ENCODE results near the gene ATP5F1B.

ATP5F1B gene

GRCh38 chr12:56687223-56688128 lies 41.7 kb upstream of the ATP5F1B start:
- no peak for TF ChIP-seq CTCF (IDR thresholded peaks at IDR 0.05)
- peak overlapping the region; percentile 87 for H3K4me3 ChIP-seq (ENCODE audit: low read depth, low read length)
- H3K9ac ChIP-seq, result peak overlapping the region; percentile 85
- peak overlapping the region; percentile 97 for H3K27ac ChIP-seq
- H3K36me3 ChIP-seq (ENCODE audit: control insufficient read depth, insufficient read depth, low read length), result no peaks in the 10 kb centered on the region
- peak overlapping the region; percentile 86 for H3K4me2 ChIP-seq (ENCODE audit: low read length)
- H3K9me3 ChIP-seq (ENCODE audit: control insufficient read depth, low read length), result no peaks in the 10 kb centered on the region
- H3K4me1 ChIP-seq, result no peaks in the 10 kb centered on the region
- H2AFZ ChIP-seq, result peak overlapping the region; percentile 86
- peaks cover 27% of the 10 kb centered on the region for H3K79me2 ChIP-seq
- no peaks in the 10 kb centered on the region for H3K27me3 ChIP-seq (ENCODE audit: control insufficient read depth, insufficient read depth, low read length)

- no peak overlapping the region for H2AFZ ChIP-seq
- no peaks in the 10 kb centered on the region for H3K36me3 ChIP-seq (ENCODE audit: control insufficient read depth, insufficient read depth, low read length)
- peaks cover 51% of the 10 kb centered on the region for H3K79me2 ChIP-seq
- no peak overlapping the region for H3K27ac ChIP-seq
- H3K9me3 ChIP-seq (ENCODE audit: control insufficient read depth, low read length), result no peaks in the 10 kb centered on the region
- peak overlapping the region; percentile 63 for H3K4me2 ChIP-seq (ENCODE audit: low read length)
- H3K4me1 ChIP-seq, result no peaks in the 10 kb centered on the region
- no peak overlapping the region for H3K9ac ChIP-seq
- TF ChIP-seq CTCF (IDR thresholded peaks at IDR 0.05), result no peak
- H3K4me3 ChIP-seq (ENCODE audit: low read depth, low read length), result peak overlapping the region; percentile 39
- no peaks in the 10 kb centered on the region for H3K27me3 ChIP-seq (ENCODE audit: control insufficient read depth, insufficient read depth, low read length)
Measured at GRCh38 chr12:56684745-56685359, 39.1 kb upstream of the ATP5F1B start.

GRCh38 chr12:56682323-56682722 lies 36.5 kb upstream of the ATP5F1B start:
- Histone ChIP-seq H3K27ac (no peak overlapping the region), H3K4me3 (ENCODE audit: low read depth, low read length) (no peak overlapping the region), H3K4me2 (ENCODE audit: low read length) (no peak overlapping the region), H3K9me3 (ENCODE audit: control insufficient read depth, low read length) (no peaks in the 10 kb centered on the region), H3K4me1 (no peaks in the 10 kb centered on the region), H3K27me3 (ENCODE audit: control insufficient read depth, insufficient read depth, low read length) (no peaks in the 10 kb centered on the region), H3K36me3 (ENCODE audit: control insufficient read depth, insufficient read depth, low read length) (no peaks in the 10 kb centered on the region), H3K9ac (no peak overlapping the region), H2AFZ (no peak overlapping the region), H3K79me2 (peaks cover 67% of the 10 kb centered on the region)
- TF ChIP-seq CTCF (IDR thresholded peaks at IDR 0.05), result no peak

GRCh38 chr12:56679883-56680575 lies 34.2 kb upstream of the ATP5F1B start:
- Histone ChIP-seq H3K36me3 (ENCODE audit: control insufficient read depth, insufficient read depth, low read length) (no peaks in the 10 kb centered on the region), H3K27me3 (ENCODE audit: control insufficient read depth, insufficient read depth, low read length) (no peaks in the 10 kb centered on the region), H3K4me2 (ENCODE audit: low read length) (no peak overlapping the region), H3K79me2 (peaks cover 79% of the 10 kb centered on the region), H3K9ac (no peak overlapping the region), H3K9me3 (ENCODE audit: control insufficient read depth, low read length) (no peaks in the 10 kb centered on the region), H3K4me1 (no peaks in the 10 kb centered on the region), H2AFZ (no peak overlapping the region), H3K4me3 (ENCODE audit: low read depth, low read length) (no peak overlapping the region), H3K27ac (no peak overlapping the region)
- no peak for TF ChIP-seq CTCF (IDR thresholded peaks at IDR 0.05)

Measured in parathyroid adenoma (tissue), 2 donors.